GM19193 (cell line): ENCODE results near the gene ENOPH1.

Experiments
- POLR2A ChIP-seq: IDR thresholded peaks from 4 replicates; pipeline ENCODE4 v1.6.1; 2011; ENCODE audit not compliant: insufficient read depth, insufficient read length; ENCODE audit errors: extremely low read depth

Gene ENOPH1

DNA sequence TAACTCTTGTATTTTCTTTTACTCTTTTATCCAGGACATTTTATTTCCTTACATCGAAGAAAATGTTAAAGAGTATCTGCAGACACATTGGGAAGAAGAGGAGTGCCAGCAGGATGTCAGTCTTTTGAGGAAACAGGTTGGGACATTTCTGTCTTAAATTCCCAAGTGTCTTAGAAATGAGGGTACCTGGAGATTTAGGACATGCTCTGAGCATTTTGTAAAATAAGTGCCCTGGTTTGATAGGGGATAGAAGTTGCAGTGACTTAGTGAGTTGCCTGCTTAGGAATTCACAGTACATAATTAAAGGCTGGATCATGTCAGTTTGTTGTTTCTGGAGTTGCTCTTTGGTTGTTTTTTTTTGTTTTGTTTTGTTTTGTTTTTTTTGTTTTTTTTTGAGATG is 17.5 kb downstream of the ENOPH1 start:
- no peak for TF ChIP-seq POLR2A

DNA sequence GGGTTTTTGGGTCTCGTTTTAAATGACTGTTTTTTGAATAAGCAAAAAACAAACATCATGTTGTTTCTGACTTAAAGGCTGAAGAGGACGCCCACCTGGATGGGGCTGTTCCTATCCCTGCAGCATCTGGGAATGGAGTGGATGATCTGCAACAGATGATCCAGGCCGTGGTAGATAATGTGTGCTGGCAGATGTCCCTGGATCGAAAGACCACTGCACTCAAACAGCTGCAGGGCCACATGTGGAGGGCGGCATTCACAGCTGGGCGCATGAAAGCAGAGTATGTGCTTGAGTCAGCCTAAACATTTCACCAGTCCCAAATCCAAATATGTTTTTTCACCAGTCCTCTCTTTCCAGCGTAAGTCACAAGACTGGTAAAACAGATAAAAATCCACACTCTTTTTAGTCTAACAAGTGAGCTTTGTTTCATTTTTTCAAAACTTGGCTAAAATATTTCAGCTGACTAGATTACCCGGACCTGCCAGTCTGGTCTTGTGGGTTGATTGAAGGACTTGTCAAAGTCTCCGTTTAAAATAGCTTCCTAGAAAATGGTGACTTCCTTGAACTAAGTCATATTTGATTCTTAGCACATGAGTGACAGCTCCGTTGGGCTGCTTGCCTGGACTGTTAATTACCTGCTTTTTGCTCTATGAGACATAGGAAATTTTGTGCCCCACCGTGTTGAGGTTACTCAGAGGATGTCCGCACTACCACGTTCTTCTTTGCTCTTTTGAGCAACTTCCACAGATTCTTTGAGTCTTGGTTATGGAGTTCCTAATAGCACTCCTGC is 20.8 kb downstream of the ENOPH1 start:
- no peak for TF ChIP-seq POLR2A

GRCh38 chr4:82452026-82452425 is 21.6 kb downstream of the ENOPH1 start:
- TF ChIP-seq POLR2A: no peak

DNA sequence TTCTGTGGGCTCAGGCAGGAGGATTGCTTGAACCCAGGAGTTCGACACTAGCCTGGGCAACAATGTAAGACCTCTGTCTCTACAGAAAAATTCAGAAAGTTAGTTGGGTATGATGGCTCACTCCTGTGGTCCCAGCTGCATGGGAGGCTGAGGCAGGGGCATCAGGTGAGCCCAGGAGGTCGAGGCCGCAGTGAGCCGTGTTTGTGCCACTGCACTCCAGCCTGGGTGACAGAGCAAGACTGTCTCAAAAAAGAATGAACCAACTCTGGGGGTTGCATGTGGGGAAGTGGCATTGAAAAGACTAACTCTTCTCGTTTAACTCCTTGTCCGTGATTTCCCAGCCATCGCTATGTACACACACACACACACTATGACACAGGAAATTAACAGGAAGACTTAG is 26.9 kb downstream of the ENOPH1 start:
- TF ChIP-seq POLR2A: no peak

- TF ChIP-seq POLR2A: no peak
These were observed 28.3 kb downstream of the ENOPH1 start for GRCh38 chr4:82458729-82459128.

- no peak for TF ChIP-seq POLR2A
These were observed 31.3 kb downstream of the ENOPH1 start for GRCh38 chr4:82461710-82462109.

DNA sequence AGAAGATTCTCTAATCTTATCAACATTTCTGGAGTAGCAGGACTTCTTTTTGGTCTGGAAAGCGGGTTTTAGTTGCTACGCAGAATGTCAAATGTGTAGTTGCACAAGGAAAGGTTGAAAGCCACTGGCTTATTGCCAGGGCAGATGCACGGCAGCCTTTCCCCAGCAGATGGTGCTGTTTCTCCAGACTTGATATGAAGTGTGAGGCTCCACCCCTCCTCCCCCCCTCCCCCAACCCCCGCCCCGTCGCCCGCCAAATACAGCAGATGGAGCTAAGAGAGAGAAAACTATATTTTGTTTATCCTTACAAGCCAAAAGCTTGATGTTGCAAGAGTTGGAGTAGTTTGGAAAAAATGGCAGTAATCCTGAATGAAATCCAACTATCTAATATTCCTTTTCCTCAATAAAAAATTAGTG is 32.0 kb downstream of the ENOPH1 start:
- TF ChIP-seq POLR2A: no peak

GRCh38 chr4:82463221-82463620 is 32.8 kb downstream of the ENOPH1 start:
- no peak for TF ChIP-seq POLR2A

- TF ChIP-seq POLR2A: no peak
These were observed 37.1 kb downstream of the ENOPH1 start for GRCh38 chr4:82467471-82467870.

- TF ChIP-seq POLR2A: no peak
These were observed 39.5 kb downstream of the ENOPH1 start for GRCh38 chr4:82469791-82470345.

DNA sequence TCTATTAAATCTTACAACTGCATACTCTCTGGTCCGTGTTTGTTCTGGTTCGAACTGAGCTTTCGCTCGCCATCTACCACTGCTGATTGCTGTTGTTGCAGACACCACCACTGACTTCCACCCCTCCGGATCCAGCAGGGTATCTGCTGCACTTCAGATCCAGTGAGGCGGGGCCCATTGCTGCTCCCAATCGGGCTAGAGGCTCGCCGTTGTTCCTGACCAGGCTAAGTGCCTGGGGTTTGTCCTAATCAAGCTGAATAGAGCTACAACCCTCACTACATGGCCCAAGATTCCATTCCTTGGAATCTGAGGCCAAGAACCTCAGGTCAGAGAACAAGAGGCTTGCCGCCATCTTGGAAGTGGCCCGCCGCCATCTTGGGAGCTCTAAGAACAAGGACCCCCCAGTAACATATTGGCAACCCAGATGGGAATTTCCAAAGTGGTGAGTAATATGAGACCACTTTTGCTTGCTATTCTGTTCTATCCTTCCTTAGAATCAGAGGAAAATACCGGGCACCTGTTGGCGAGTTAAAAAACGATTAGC is 43.3 kb downstream of the ENOPH1 start:
- no peak for TF ChIP-seq POLR2A

GRCh38 chr4:82479562-82479961 is 49.2 kb downstream of the ENOPH1 start:
- no peak for TF ChIP-seq POLR2A

DNA sequence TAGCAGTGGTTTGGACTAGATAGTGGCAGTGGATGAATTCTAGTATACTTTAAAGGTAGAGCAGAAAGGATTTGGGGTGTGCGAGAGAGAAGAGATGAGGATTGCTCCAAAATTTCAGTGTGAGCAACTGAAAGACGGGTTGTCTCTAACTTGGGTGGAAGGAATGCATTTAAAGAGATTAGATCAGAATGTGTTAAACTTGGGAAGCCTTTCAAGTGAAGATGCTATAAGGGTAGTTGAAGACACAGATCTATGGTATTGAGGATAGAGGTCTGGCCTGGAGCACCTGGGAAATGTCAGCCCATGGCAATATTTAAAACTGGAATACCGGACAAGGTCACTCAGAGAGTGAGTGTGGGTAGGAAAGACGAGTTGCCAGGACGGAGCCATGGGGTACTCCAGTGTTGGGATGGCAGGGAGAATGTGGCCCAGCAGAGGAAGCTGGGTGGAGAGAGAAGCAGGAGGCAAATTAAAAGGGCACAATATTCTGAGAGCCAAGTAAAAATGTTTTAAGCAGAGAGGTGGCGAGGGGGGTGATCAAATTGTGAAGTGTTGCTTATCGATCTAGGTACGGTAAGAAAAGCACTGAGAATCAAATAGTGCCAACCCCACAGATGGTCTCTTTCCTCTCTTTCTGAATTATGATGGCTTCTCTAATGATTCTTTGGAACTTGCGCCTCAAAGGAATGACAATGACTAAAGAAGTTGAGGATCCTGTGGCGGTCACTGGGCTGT is 50.5 kb downstream of the ENOPH1 start:
- no peak for TF ChIP-seq POLR2A

DNA sequence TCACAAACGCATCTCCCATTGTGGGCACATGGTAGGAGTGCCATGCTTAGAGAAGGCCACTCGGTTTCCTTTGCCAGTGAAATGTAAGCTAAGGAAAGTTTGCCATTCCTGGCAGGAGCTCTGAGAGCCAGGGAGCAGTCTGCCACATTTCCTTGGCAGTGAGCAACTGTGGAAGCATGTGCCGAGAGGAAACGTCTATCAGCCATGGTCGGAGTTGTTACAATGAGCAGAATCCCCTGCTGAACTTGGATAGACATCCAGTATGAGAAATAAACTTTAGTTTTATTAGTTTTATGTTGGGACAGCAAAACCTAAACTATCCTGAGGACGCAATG is 51.1 kb downstream of the ENOPH1 start:
- no peak for TF ChIP-seq POLR2A

GRCh38 chr4:82482387-82482786 is 52.0 kb downstream of the ENOPH1 start:
- TF ChIP-seq POLR2A: no peak
